Subcutaneous abdominal adipose tissue (tissue), 5 donors: ENCODE data around the gene LAG3.

ENCODE experiments used
- H3K27ac ChIP-seq: one replicate; pipeline ENCODE4 v1.7.0; 2013; ENCODE audit warnings: low read depth, mild to moderate bottlenecking, inconsistent platforms, low read length, moderate library complexity
- H3K27me3 ChIP-seq, 5 donors: one replicate each; pipeline ENCODE4 v1.7.0; 2013; ENCODE audit warnings: low read length in 5 of 5, inconsistent platforms in 1 of 5; ENCODE audit not compliant: control insufficient read depth in 5 of 5, insufficient read depth in 4 of 5
- H3K36me3 ChIP-seq, 5 donors: one replicate each; pipeline ENCODE4 v1.7.0; 2013; ENCODE audit warnings: low read length in 5 of 5; ENCODE audit not compliant: control insufficient read depth in 5 of 5, insufficient read depth in 5 of 5
- H3K4me1 ChIP-seq, 5 donors: one replicate each; pipeline ENCODE4 v1.7.0; 2013; ENCODE audit warnings: low read length in 5 of 5, mild to moderate bottlenecking in 3 of 5, moderate library complexity in 1 of 5; ENCODE audit not compliant: control insufficient read depth in 5 of 5, insufficient read depth in 5 of 5
- H3K4me3 ChIP-seq, 5 donors: one replicate each; pipeline ENCODE4 v1.7.0; 2013; ENCODE audit warnings: low read length in 5 of 5, low read depth in 1 of 5
- H3K9ac ChIP-seq, 5 donors: one replicate each; pipeline ENCODE4 v1.7.0; 2013; ENCODE audit warnings: low read length in 5 of 5, mild to moderate bottlenecking in 4 of 5, moderate library complexity in 3 of 5
- H3K9me3 ChIP-seq, 5 donors: one replicate each; pipeline ENCODE4 v1.7.0; 2013; ENCODE audit warnings: low read length in 5 of 5; ENCODE audit not compliant: control insufficient read depth in 5 of 5
- donor health status: healthy.
- donor health status: healthy.
- donor health status: healthy.
- donor health status: healthy.
- donor health status: healthy.

The LAG3 gene

DNA sequence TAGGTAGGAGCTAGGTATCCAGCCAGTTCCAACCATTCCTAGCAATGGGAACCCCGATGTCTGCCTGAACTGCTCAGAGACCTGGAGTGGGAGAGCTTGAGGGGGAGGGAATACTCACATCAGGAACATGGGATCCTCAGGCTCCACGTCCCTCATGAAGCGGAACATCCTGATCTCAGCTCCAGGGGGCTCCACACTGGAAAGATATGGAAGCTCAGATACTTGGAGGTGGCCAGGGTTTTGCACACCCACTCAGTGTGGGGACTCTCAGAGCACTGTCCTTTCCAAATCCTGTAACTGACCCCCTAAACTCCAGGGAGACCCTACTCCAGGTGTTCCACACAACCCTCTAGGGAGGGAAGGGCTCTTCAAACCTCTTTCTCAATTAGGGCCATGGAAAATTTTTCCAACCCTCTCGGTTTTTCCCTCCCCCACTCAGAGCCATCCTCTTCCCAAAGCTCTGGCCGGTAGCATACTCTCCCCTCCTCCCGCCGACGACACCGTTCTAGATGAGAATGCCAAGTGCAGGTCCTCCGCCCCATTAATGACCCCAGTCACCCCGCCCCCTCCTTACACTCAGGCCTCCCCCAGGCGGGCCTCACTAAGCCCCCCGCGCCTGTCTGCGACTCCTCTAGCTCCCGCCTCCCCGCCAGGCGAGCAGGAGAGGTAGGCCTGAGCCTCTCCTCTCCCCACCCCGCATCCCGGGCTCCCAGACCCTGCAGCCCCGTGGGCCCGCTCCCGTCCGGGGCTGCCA is 20.0 kb upstream of the LAG3 start:
- peak overlapping the region; percentile 99 for H3K27ac ChIP-seq
- H3K4me3 ChIP-seq = peak overlapping the region; percentile 82 to 90 (median 88)
- H3K36me3 ChIP-seq = peaks cover 5 to 47% (median 42%) of the 10 kb centered on the region in 5 donors

DNA sequence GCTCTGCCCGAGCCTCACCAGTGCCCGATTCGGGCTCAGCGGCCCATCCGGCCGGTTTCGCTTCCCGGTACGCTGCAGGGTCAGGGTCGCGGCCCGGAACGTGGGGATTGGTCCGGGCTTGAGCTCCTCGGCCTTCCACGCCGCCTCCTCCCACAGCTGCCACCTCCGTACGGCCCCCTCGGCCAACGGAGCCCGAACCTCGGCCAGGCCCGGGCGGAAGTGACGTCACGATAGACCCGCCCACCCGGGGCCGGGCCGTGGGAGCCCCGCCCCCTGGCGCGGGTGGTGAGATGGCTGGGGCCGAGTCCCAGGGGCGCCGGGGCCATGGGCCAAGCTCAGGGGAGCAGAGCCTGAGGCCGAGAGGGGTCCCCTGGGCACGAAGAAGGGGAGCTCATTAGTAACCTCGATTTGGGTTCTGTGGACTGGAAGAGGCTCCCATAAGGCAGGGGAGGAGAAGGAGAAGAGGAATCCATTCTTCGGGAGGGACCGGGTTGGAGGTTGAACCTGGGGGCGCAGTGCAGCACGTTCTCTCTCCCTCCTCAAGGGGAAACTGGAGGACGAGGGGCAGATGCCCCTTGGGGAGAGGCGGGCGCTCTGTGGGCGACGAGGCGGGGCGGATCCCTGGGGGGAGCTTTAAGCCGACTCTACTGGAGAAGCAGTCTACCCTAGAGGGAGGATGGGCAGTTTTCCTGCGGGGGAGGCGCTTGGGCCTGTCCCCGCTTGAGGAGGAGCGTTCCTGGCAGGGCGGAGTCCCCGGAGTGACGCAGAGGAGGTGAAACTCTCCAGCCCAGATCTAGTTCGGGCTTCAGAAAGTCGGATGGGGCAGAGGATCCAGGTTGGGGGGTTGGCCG is 19.2 kb upstream of the LAG3 start, which contains the start of gene MLF2:
MLF2 (minus strand) TSS at position 221 of the 851 bp plus-strand sequence. CDS start 807 bp downstream, outside the sequence.
- peak within 1 kb of the TSS; percentile 99 for H3K27ac ChIP-seq
- peak within 1 kb of the TSS; percentile 82 to 92 (median 90) for H3K4me3 ChIP-seq
- peaks cover 5 to 39% (median 34%) of the 10 kb centered on the region in 5 donors for H3K36me3 ChIP-seq
- peaks cover 10 to 31% (median 20%) of the 10 kb centered on the region in 5 donors for H3K4me1 ChIP-seq
- peak within 1 kb of the TSS; percentile 81 to 98 (median 96) for H3K9ac ChIP-seq
- no peaks in the 10 kb centered on the region for H3K9me3 ChIP-seq
- no peaks in the 10 kb centered on the region for H3K27me3 ChIP-seq

More for the DNA sequence above, 20.0 kb upstream of the LAG3 start:
- Histone ChIP-seq H3K9ac (peak overlapping the region; percentile 81 to 98 (median 96)), H3K27me3 (no peaks in the 10 kb centered on the region), H3K4me1 (peaks cover 10 to 31% (median 20%) of the 10 kb centered on the region in 5 donors), H3K9me3 (no peaks in the 10 kb centered on the region)

DNA sequence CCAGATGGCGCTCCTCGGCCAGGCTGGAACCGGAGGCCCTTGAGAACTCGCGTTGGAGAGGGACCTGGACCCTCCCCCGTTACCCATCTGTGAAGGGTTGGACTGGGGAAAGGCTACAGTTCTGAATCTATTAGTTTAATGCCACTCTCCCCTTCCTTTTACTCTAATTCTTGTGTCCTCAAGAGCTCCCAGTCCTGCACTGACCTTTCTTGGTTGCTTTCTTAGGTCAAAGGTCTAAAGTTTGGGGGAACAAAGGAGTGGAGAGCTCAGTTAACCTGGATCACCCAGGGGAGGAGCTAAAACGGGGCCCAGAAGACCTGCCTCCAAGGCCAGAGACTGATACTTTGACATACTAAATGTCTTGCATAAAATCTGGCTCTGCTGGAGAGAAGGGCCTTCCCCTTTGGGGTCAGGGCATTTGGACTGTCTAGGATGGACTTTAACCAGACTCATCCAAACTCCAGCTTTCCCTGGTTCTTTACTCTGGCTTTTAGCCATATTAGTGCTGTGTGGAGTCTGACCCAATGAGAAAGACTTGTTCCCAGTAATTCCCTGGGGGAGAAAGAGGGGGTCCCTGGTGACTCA is 18.5 kb upstream of the LAG3 start:
- no peaks in the 10 kb centered on the region for H3K9me3 ChIP-seq
- H3K27me3 ChIP-seq = no peaks in the 10 kb centered on the region
- H3K36me3 ChIP-seq = peaks cover 5 to 32% (median 27%) of the 10 kb centered on the region in 5 donors
- H3K9ac ChIP-seq = peak overlapping the region in 4 of 5 donors; percentile 6 to 98 (median 49)
- H3K4me1 ChIP-seq = peaks cover 10 to 31% (median 20%) of the 10 kb centered on the region in 5 donors
- peak overlapping the region in 2 of 5 donors; percentile 26 to 90 for H3K4me3 ChIP-seq
- peak overlapping the region; percentile 99 for H3K27ac ChIP-seq

DNA sequence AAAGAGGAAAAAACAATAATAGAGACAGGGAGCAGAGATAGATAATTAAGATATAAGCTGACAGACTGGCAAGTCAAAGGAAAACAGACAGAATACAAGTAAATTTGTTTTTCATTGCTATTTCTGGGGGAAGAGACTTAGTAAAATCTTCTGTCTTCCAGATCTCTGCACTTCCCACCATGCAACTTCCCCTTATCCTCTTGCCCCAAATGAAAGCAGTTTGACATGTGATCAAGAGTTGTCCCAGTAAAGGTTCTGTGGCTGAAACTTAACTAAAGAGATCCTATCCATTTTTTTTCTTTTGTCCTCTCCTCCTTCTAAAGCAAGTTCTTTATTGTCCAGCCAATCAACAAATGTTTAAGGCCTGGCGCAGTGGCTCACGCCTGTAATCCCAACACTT is 17.9 kb upstream of the LAG3 start:
- Histone ChIP-seq H3K4me1 (peaks cover 10 to 31% (median 20%) of the 10 kb centered on the region in 5 donors), H3K27me3 (no peaks in the 10 kb centered on the region), H3K27ac (peak overlapping the region; percentile 99), H3K36me3 (peaks cover 5 to 26% (median 21%) of the 10 kb centered on the region in 5 donors), H3K9ac (peak overlapping the region in 1 of 5 donors; percentile 7), H3K4me3 (no peak overlapping the region), H3K9me3 (no peaks in the 10 kb centered on the region)

DNA sequence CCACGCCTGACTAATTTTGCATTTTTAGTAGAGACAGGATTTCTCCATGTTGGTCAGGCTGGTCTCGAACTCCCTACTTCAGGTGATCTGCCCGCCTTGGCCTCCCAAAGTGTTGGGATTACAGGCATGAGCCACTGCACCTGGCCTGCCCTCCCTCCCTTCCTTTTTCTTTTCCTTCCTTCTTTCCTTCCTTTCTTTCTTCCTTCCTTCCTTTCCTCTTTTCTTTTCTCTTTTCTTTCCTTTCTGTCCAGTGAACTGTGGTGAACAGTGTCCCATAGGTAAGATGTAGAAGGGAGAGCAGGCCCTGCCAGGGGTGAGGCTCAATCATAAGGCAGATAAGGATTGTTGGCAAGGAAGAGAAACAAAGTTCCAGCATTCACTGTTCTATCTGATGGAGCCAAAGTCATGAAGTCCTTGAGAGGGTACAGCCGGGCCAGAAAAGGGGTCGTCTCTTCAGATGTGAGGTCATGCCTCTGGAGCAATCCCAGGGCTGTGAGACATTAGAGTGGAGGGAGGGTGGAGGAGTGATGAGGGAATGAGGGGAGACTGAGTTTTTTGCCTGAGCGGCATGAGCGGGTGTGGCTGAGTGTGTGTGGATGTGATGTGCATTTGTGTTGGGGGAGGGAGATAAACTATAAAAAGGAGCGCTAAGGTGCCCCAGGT is 15.2 kb upstream of the LAG3 start:
- H3K27ac ChIP-seq = no peak overlapping the region
- no peak overlapping the region for H3K4me3 ChIP-seq
- no peak overlapping the region for H3K9ac ChIP-seq
- peaks cover 6 to 24% (median 15%) of the 10 kb centered on the region in 5 donors for H3K4me1 ChIP-seq
- H3K36me3 ChIP-seq = no peaks in the 10 kb centered on the region
- H3K9me3 ChIP-seq = no peaks in the 10 kb centered on the region
- no peaks in the 10 kb centered on the region for H3K27me3 ChIP-seq

DNA sequence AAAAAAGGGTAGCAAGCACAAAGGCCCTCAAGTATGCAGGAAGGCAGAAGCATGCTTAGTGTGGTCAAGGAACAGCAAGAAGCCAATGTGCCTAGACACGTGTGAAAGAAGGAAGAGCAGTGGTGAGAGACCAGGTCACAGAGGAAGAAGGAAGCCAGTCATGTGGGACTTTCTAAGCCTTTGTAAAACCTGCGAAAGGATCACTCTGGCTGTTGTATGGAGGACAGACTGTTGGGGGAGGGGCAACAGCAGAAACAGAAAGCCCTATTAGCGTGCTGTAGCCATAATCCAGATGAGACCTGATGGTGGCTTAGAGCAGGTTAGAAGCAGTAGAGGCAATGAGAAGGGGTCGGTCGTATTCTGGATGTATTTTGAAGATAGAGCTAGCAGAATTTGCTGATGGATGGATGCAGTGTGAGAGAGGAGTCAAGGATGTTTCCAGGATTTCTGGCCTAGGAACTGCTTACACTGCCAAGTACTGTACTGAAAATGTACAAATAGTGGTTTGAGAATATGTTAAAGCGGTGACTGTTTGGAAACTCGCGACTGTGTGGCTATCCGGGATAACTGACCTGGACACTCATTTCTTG is 13.7 kb upstream of the LAG3 start:
- Histone ChIP-seq H3K4me1 (peaks cover 5 to 14% (median 11%) of the 10 kb centered on the region in 5 donors), H3K4me3 (no peak overlapping the region), H3K27me3 (no peaks in the 10 kb centered on the region), H3K36me3 (no peaks in the 10 kb centered on the region), H3K9ac (no peak overlapping the region), H3K9me3 (no peaks in the 10 kb centered on the region), H3K27ac (no peak overlapping the region)

DNA sequence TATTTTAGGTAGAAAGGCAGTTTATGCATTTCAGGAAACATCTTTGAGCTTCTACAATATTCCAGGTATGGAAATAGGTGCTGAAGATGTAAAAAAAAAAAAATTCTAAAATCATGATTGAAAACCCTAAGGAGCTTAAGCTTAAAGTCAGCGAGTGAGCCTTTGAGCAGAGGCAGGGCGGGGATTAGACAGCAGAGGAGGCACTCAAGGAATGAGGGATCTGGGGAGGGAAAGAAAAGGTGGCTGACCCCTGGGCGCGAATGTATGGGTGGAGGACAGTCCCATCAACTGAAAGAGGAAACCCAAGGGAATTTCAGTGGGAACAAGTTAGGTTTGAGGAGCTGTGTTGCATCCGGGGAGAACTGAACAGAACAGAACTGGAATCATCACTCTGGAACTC is 12.6 kb upstream of the LAG3 start:
- Histone ChIP-seq H3K4me1 (peaks cover 2 to 14% (median 12%) of the 10 kb centered on the region in 5 donors), H3K27ac (no peak overlapping the region), H3K4me3 (no peak overlapping the region), H3K36me3 (no peaks in the 10 kb centered on the region), H3K9me3 (no peaks in the 10 kb centered on the region), H3K27me3 (peaks cover 0 to 2% (median 0%) of the 10 kb centered on the region in 5 donors), H3K9ac (no peak overlapping the region)

DNA sequence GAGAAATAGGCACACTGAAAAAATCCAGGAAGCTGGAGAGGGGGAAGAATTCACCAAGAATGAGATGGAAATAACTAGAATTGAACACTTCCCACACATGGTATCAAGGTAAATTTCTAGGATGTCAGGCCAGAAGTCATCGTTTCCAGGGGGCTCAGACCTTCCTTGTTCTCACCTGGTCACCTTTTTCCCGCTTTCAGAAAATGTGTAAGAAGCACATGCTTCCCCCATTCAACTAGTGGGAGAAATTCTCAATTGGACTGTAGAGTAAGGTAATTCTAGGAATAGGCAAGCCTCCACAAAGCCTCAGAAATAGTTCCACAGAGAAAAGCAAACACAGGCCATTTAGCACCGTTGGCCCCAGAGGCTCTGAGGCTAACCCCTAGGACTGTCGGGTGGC is 8.9 kb upstream of the LAG3 start:
- Histone ChIP-seq H3K4me1 (peaks cover 8 to 38% (median 38%) of the 10 kb centered on the region in 5 donors), H3K4me3 (peak overlapping the region in 1 of 5 donors; percentile 82)

More for the DNA sequence above, 8.9 kb upstream of the LAG3 start:
- H3K9ac ChIP-seq = no peak overlapping the region
- H3K27me3 ChIP-seq = peaks cover 0 to 2% (median 0%) of the 10 kb centered on the region in 5 donors
- peak overlapping the region; percentile 93 for H3K27ac ChIP-seq
- H3K36me3 ChIP-seq = no peaks in the 10 kb centered on the region
- H3K9me3 ChIP-seq = no peaks in the 10 kb centered on the region
